Iris pigment epithelial cell (primary cell): Measurements from ENCODE around the gene L3MBTL2.

Experiments used
- DNase-seq: peaks from one replicate; pipeline ENCODE4 v3.0.0-alpha.2; 2011; ENCODE audit warnings: low read depth

The L3MBTL2 gene

GRCh38 chr22:41215409-41215808 lies 10.3 kb downstream of the L3MBTL2 start:
- no peak for DNase-seq

- no peak for DNase-seq
Observed at GRCh38 chr22:41215926-41216325, 10.8 kb downstream of the L3MBTL2 start.

GRCh38 chr22:41216984-41217383 lies 11.9 kb downstream of the L3MBTL2 start:
- peak; percentile 40 for DNase-seq

GRCh38 chr22:41217553-41218157 lies 12.5 kb downstream of the L3MBTL2 start:
- DNase-seq, result peak; percentile 92

GRCh38 chr22:41222846-41223507 lies 17.9 kb downstream of the L3MBTL2 start:
- no peak for DNase-seq

- DNase-seq, result no peak
Observed at GRCh38 chr22:41223535-41223934, 18.4 kb downstream of the L3MBTL2 start.

- no peak for DNase-seq
Observed at GRCh38 chr22:41226723-41227655, 21.9 kb downstream of the L3MBTL2 start.

GRCh38 chr22:41229215-41229614 lies 24.1 kb downstream of the L3MBTL2 start:
- no peak for DNase-seq

- no peak for DNase-seq
Observed at GRCh38 chr22:41229730-41230400, 24.8 kb downstream of the L3MBTL2 start.

- DNase-seq, result no peak
Observed at GRCh38 chr22:41230401-41230785, 25.3 kb downstream of the L3MBTL2 start.

GRCh38 chr22:41231369-41231768 lies 26.3 kb downstream of the L3MBTL2 start:
- no peak for DNase-seq

- DNase-seq, result no peak
Observed at GRCh38 chr22:41234815-41235695, 29.9 kb downstream of the L3MBTL2 start.

GRCh38 chr22:41237036-41237706 lies 32.1 kb downstream of the L3MBTL2 start:
- DNase-seq, result no peak

GRCh38 chr22:41237707-41238569 lies 32.8 kb downstream of the L3MBTL2 start:
- peak; percentile 27 for DNase-seq

GRCh38 chr22:41238570-41239442 lies 33.7 kb downstream of the L3MBTL2 start:
- no peak for DNase-seq

- no peak for DNase-seq
Observed at GRCh38 chr22:41239443-41240128, 34.5 kb downstream of the L3MBTL2 start.

- DNase-seq, result no peak
Observed at GRCh38 chr22:41240377-41241132, 35.4 kb downstream of the L3MBTL2 start, which contains the start of gene CHADL. Gene CHADL, minus strand, starts transcription at chr22:41240931. Its CDS starts 50 bp downstream, at chr22:41240881.
